ENCODE results near the gene NMRAL1.

Gene NMRAL1

GRCh38 chr16:4463522-4464163 lies 10.8 kb downstream of the NMRAL1 start:
- DNase-seq, result no peak

- DNase-seq, result no peak
Measured at GRCh38 chr16:4461250-4462085, 13.0 kb downstream of the NMRAL1 start.

- no peak for DNase-seq
Measured at GRCh38 chr16:4460936-4461249, 13.5 kb downstream of the NMRAL1 start.

- no peak for DNase-seq
Measured at GRCh38 chr16:4455951-4456350, 18.5 kb downstream of the NMRAL1 start.

- no peak for DNase-seq
Measured at GRCh38 chr16:4455081-4455480, 19.3 kb downstream of the NMRAL1 start.

GRCh38 chr16:4454623-4455022 lies 19.8 kb downstream of the NMRAL1 start:
- no peak for DNase-seq

- no peak for DNase-seq
Measured at GRCh38 chr16:4452674-4453073, 21.8 kb downstream of the NMRAL1 start.

GRCh38 chr16:4450931-4451519 lies 23.4 kb downstream of the NMRAL1 start:
- DNase-seq, result no peak

- DNase-seq, result no peak
Measured at GRCh38 chr16:4450430-4450829, 24.0 kb downstream of the NMRAL1 start.

GRCh38 chr16:4443986-4444385 lies 30.4 kb downstream of the NMRAL1 start:
- no peak for DNase-seq

GRCh38 chr16:4443271-4443670 lies 31.2 kb downstream of the NMRAL1 start:
- no peak for DNase-seq

GRCh38 chr16:4442371-4442770 lies 32.1 kb downstream of the NMRAL1 start:
- no peak for DNase-seq

- no peak for DNase-seq
Measured at GRCh38 chr16:4437366-4437765, 37.1 kb downstream of the NMRAL1 start.

GRCh38 chr16:4435337-4436067 lies 38.9 kb downstream of the NMRAL1 start:
- DNase-seq, result no peak

GRCh38 chr16:4433914-4434787 lies 40.3 kb downstream of the NMRAL1 start:
- no peak for DNase-seq

GRCh38 chr16:4433228-4433627 lies 41.2 kb downstream of the NMRAL1 start:
- DNase-seq, result no peak

GRCh38 chr16:4431023-4431422 lies 43.4 kb downstream of the NMRAL1 start:
- no peak for DNase-seq

GRCh38 chr16:4428500-4428899 lies 45.9 kb downstream of the NMRAL1 start:
- DNase-seq, result no peak

GRCh38 chr16:4426722-4427372 lies 47.6 kb downstream of the NMRAL1 start:
- DNase-seq, result no peak

GRCh38 chr16:4426021-4426684 lies 48.3 kb downstream of the NMRAL1 start:
- DNase-seq, result peak; percentile 49

- peak; percentile 92 for DNase-seq
Measured at GRCh38 chr16:4425378-4426020, 48.9 kb downstream of the NMRAL1 start, which contains the start of gene DNAJA3. Gene DNAJA3 (plus strand): TSS chr16:4425868. CDS start chr16:4425882, 14 bp downstream.
